B cell (primary cell): ENCODE data around the gene PHF21B.

Experiments
- EZH2 ChIP-seq: IDR thresholded peaks from 2 replicates; pipeline ENCODE4 v1.6.1; 2012; ENCODE audit warnings: borderline replicate concordance, low read depth, mild to moderate bottlenecking, moderate library complexity, low read length; ENCODE audit not compliant: insufficient read depth, poor library complexity, severe bottlenecking
- TF ChIP-seq, protein P1 (sequence below): fragments of 200-600 bp; IDR thresholded peaks from one replicate; pipeline ENCODE4 v1.8.0; 2022; ENCODE audit warnings: antibody characterized with exemption, mild to moderate bottlenecking

DNA sequence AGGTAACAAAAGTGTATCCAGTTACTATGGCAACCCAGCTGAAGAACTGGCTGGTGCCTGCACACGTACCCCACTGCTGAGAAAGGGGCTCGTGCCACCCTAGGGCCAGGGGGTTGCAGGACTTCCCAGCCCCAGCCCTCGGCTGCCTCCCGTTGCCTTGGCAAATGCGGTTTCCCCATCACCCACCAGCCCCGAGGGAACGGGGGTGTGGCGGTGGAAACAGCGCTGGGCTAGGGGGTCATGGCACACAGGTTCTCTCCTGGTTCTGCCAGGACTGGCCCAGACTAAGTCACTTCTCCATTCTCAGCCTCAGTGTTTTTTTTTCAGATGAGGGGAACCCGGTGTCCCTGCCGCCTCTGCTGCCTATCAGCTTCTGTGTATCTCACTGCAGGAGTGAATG, 27.9 kb downstream of the PHF21B start:
- no peak for TF ChIP-seq EZH2
- TF ChIP-seq, protein P1, sequence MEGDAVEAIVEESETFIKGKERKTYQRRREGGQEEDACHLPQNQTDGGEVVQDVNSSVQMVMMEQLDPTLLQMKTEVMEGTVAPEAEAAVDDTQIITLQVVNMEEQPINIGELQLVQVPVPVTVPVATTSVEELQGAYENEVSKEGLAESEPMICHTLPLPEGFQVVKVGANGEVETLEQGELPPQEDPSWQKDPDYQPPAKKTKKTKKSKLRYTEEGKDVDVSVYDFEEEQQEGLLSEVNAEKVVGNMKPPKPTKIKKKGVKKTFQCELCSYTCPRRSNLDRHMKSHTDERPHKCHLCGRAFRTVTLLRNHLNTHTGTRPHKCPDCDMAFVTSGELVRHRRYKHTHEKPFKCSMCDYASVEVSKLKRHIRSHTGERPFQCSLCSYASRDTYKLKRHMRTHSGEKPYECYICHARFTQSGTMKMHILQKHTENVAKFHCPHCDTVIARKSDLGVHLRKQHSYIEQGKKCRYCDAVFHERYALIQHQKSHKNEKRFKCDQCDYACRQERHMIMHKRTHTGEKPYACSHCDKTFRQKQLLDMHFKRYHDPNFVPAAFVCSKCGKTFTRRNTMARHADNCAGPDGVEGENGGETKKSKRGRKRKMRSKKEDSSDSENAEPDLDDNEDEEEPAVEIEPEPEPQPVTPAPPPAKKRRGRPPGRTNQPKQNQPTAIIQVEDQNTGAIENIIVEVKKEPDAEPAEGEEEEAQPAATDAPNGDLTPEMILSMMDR, result no peak
